Measurements from ENCODE around the gene TMEM256.

TMEM256 gene

GRCh38 chr17:7439462-7440112 lies 35.7 kb upstream of the TMEM256 start, which contains the start of gene FGF11:
FGF11 (plus strand) TSS chr17:7439512; CDS start chr17:7439621, 109 bp downstream.
- Histone ChIP-seq H3K4me3 (ENCODE audit: low read length in 2 of 2) (peak within 1 kb of the TSS; percentile 49 to 51), H3K27ac (ENCODE audit: low read length) (no peak within 1 kb of the TSS), H3K36me3 (ENCODE audit: control insufficient read depth in 2 of 2, insufficient read depth in 2 of 2, low read length in 2 of 2) (no peaks in the 10 kb centered on the region), H3K9me3 (ENCODE audit: control insufficient read depth in 2 of 2, low read length in 2 of 2) (no peaks in the 10 kb centered on the region), H3K9ac (ENCODE audit: low read length in 2 of 2) (peak within 1 kb of the TSS in 1 of 2 donors; percentile 15), H3K4me1 (ENCODE audit: control insufficient read depth, insufficient read depth, low read length) (peaks cover 46% of the 10 kb centered on the region), H3K27me3 (ENCODE audit: control insufficient read depth in 1 of 2, insufficient read depth in 2 of 2, low read length in 2 of 2) (peaks cover 64 to 73% of the 10 kb centered on the region in 2 donors)

GRCh38 chr17:7438656-7439460 lies 35.0 kb upstream of the TMEM256 start:
- H3K27me3 ChIP-seq (ENCODE audit: control insufficient read depth in 1 of 2, insufficient read depth in 2 of 2, low read length in 2 of 2): peaks cover 63 to 70% of the 10 kb centered on the region in 2 donors

GRCh38 chr17:7437950-7438614 lies 34.2 kb upstream of the TMEM256 start:
- Histone ChIP-seq H3K27ac (ENCODE audit: low read length) (no peak overlapping the region), H3K9ac (ENCODE audit: low read length in 2 of 2) (no peak overlapping the region), H3K9me3 (ENCODE audit: control insufficient read depth in 2 of 2, low read length in 2 of 2) (no peaks in the 10 kb centered on the region), H3K36me3 (ENCODE audit: control insufficient read depth in 2 of 2, insufficient read depth in 2 of 2, low read length in 2 of 2) (no peaks in the 10 kb centered on the region), H3K4me3 (ENCODE audit: low read length in 2 of 2) (peak overlapping the region in 1 of 2 donors; percentile 29), H3K4me1 (ENCODE audit: control insufficient read depth, insufficient read depth, low read length) (peaks cover 46% of the 10 kb centered on the region), H3K27me3 (ENCODE audit: control insufficient read depth in 1 of 2, insufficient read depth in 2 of 2, low read length in 2 of 2) (peaks cover 62 to 71% of the 10 kb centered on the region in 2 donors)

More at GRCh38 chr17:7438656-7439460, 35.0 kb upstream of the TMEM256 start:
- H3K36me3 ChIP-seq (ENCODE audit: control insufficient read depth in 2 of 2, insufficient read depth in 2 of 2, low read length in 2 of 2): no peaks in the 10 kb centered on the region
- H3K4me1 ChIP-seq (ENCODE audit: control insufficient read depth, insufficient read depth, low read length): peaks cover 46% of the 10 kb centered on the region
- no peaks in the 10 kb centered on the region for H3K9me3 ChIP-seq (ENCODE audit: control insufficient read depth in 2 of 2, low read length in 2 of 2)
- H3K9ac ChIP-seq (ENCODE audit: low read length in 2 of 2): no peak overlapping the region
- no peak overlapping the region for H3K27ac ChIP-seq (ENCODE audit: low read length)
- no peak overlapping the region for H3K4me3 ChIP-seq (ENCODE audit: low read length in 2 of 2)

GRCh38 chr17:7437369-7437863 lies 33.5 kb upstream of the TMEM256 start:
- Histone ChIP-seq H3K4me3 (ENCODE audit: low read length in 2 of 2) (peak overlapping the region in 1 of 2 donors; percentile 65), H3K27ac (ENCODE audit: low read length) (no peak overlapping the region), H3K4me1 (ENCODE audit: control insufficient read depth, insufficient read depth, low read length) (peaks cover 46% of the 10 kb centered on the region)

GRCh38 chr17:7436556-7437368 lies 32.9 kb upstream of the TMEM256 start:
- peaks cover 46% of the 10 kb centered on the region for H3K4me1 ChIP-seq (ENCODE audit: control insufficient read depth, insufficient read depth, low read length)
- no peak overlapping the region for H3K27ac ChIP-seq (ENCODE audit: low read length)
- no peak overlapping the region for H3K9ac ChIP-seq (ENCODE audit: low read length in 2 of 2)
- H3K9me3 ChIP-seq (ENCODE audit: control insufficient read depth in 2 of 2, low read length in 2 of 2): no peaks in the 10 kb centered on the region
- H3K27me3 ChIP-seq (ENCODE audit: control insufficient read depth in 1 of 2, insufficient read depth in 2 of 2, low read length in 2 of 2): peaks cover 65 to 71% of the 10 kb centered on the region in 2 donors
- no peaks in the 10 kb centered on the region for H3K36me3 ChIP-seq (ENCODE audit: control insufficient read depth in 2 of 2, insufficient read depth in 2 of 2, low read length in 2 of 2)
- peak overlapping the region; percentile 17 to 65 for H3K4me3 ChIP-seq (ENCODE audit: low read length in 2 of 2)

More at GRCh38 chr17:7437369-7437863, 33.5 kb upstream of the TMEM256 start:
- Histone ChIP-seq H3K9me3 (ENCODE audit: control insufficient read depth in 2 of 2, low read length in 2 of 2) (no peaks in the 10 kb centered on the region), H3K36me3 (ENCODE audit: control insufficient read depth in 2 of 2, insufficient read depth in 2 of 2, low read length in 2 of 2) (no peaks in the 10 kb centered on the region), H3K9ac (ENCODE audit: low read length in 2 of 2) (no peak overlapping the region), H3K27me3 (ENCODE audit: control insufficient read depth in 1 of 2, insufficient read depth in 2 of 2, low read length in 2 of 2) (peaks cover 64 to 67% of the 10 kb centered on the region in 2 donors)

GRCh38 chr17:7435676-7436555 lies 32.0 kb upstream of the TMEM256 start:
- no peak overlapping the region for H3K27ac ChIP-seq (ENCODE audit: low read length)
- H3K4me3 ChIP-seq (ENCODE audit: low read length in 2 of 2): peak overlapping the region; percentile 17 to 65
- peaks cover 46% of the 10 kb centered on the region for H3K4me1 ChIP-seq (ENCODE audit: control insufficient read depth, insufficient read depth, low read length)
- peaks cover 57 to 63% of the 10 kb centered on the region in 2 donors for H3K27me3 ChIP-seq (ENCODE audit: control insufficient read depth in 1 of 2, insufficient read depth in 2 of 2, low read length in 2 of 2)
- no peak overlapping the region for H3K9ac ChIP-seq (ENCODE audit: low read length in 2 of 2)
- H3K9me3 ChIP-seq (ENCODE audit: control insufficient read depth in 2 of 2, low read length in 2 of 2): no peaks in the 10 kb centered on the region
- no peaks in the 10 kb centered on the region for H3K36me3 ChIP-seq (ENCODE audit: control insufficient read depth in 2 of 2, insufficient read depth in 2 of 2, low read length in 2 of 2)

- H3K27ac ChIP-seq (ENCODE audit: low read length): no peak overlapping the region
- peaks cover 27 to 28% of the 10 kb centered on the region in 2 donors for H3K27me3 ChIP-seq (ENCODE audit: control insufficient read depth in 1 of 2, insufficient read depth in 2 of 2, low read length in 2 of 2)
- no peaks in the 10 kb centered on the region for H3K36me3 ChIP-seq (ENCODE audit: control insufficient read depth in 2 of 2, insufficient read depth in 2 of 2, low read length in 2 of 2)
- H3K9me3 ChIP-seq (ENCODE audit: control insufficient read depth in 2 of 2, low read length in 2 of 2): no peaks in the 10 kb centered on the region
- peaks cover 19% of the 10 kb centered on the region for H3K4me1 ChIP-seq (ENCODE audit: control insufficient read depth, insufficient read depth, low read length)
- no peak overlapping the region for H3K4me3 ChIP-seq (ENCODE audit: low read length in 2 of 2)
- no peak overlapping the region for H3K9ac ChIP-seq (ENCODE audit: low read length in 2 of 2)
Measured at GRCh38 chr17:7432296-7432695, 28.4 kb upstream of the TMEM256 start.

GRCh38 chr17:7431231-7431630 lies 27.3 kb upstream of the TMEM256 start:
- peaks cover 10% of the 10 kb centered on the region for H3K4me1 ChIP-seq (ENCODE audit: control insufficient read depth, insufficient read depth, low read length)
- H3K27me3 ChIP-seq (ENCODE audit: control insufficient read depth in 1 of 2, insufficient read depth in 2 of 2, low read length in 2 of 2): peaks cover 21 to 24% of the 10 kb centered on the region in 2 donors
- H3K36me3 ChIP-seq (ENCODE audit: control insufficient read depth in 2 of 2, insufficient read depth in 2 of 2, low read length in 2 of 2): no peaks in the 10 kb centered on the region
- no peak overlapping the region for H3K4me3 ChIP-seq (ENCODE audit: low read length in 2 of 2)
- H3K9me3 ChIP-seq (ENCODE audit: control insufficient read depth in 2 of 2, low read length in 2 of 2): no peaks in the 10 kb centered on the region
- no peak overlapping the region for H3K9ac ChIP-seq (ENCODE audit: low read length in 2 of 2)
- H3K27ac ChIP-seq (ENCODE audit: low read length): no peak overlapping the region

GRCh38 chr17:7429722-7430121 lies 25.8 kb upstream of the TMEM256 start:
- H3K4me3 ChIP-seq (ENCODE audit: low read length in 2 of 2): no peak overlapping the region
- H3K9me3 ChIP-seq (ENCODE audit: control insufficient read depth in 2 of 2, low read length in 2 of 2): no peaks in the 10 kb centered on the region
- H3K4me1 ChIP-seq (ENCODE audit: control insufficient read depth, insufficient read depth, low read length): no peaks in the 10 kb centered on the region
- peaks cover 9 to 15% of the 10 kb centered on the region in 2 donors for H3K27me3 ChIP-seq (ENCODE audit: control insufficient read depth in 1 of 2, insufficient read depth in 2 of 2, low read length in 2 of 2)
- no peak overlapping the region for H3K9ac ChIP-seq (ENCODE audit: low read length in 2 of 2)
- H3K36me3 ChIP-seq (ENCODE audit: control insufficient read depth in 2 of 2, insufficient read depth in 2 of 2, low read length in 2 of 2): no peaks in the 10 kb centered on the region
- no peak overlapping the region for H3K27ac ChIP-seq (ENCODE audit: low read length)

Data from stomach smooth muscle (tissue), 2 donors.